ENCODE data around the gene CBX5.
A peak's percentile ranks its signal among the peaks of the same experiment; 100 is the strongest.

The CBX5 gene

GRCh38 chr12:54300732-54301427 is 21.0 kb upstream of the CBX5 start, which contains the start of gene NFE2:
Gene NFE2 (minus strand): TSS chr12:54301015. CDS start chr12:54295248, 5,767 bp downstream.
- H3K4me3 ChIP-seq (ENCODE audit: low read depth, low read length) = peak within 1 kb of the TSS; percentile 36
- TF ChIP-seq, protein P1, sequence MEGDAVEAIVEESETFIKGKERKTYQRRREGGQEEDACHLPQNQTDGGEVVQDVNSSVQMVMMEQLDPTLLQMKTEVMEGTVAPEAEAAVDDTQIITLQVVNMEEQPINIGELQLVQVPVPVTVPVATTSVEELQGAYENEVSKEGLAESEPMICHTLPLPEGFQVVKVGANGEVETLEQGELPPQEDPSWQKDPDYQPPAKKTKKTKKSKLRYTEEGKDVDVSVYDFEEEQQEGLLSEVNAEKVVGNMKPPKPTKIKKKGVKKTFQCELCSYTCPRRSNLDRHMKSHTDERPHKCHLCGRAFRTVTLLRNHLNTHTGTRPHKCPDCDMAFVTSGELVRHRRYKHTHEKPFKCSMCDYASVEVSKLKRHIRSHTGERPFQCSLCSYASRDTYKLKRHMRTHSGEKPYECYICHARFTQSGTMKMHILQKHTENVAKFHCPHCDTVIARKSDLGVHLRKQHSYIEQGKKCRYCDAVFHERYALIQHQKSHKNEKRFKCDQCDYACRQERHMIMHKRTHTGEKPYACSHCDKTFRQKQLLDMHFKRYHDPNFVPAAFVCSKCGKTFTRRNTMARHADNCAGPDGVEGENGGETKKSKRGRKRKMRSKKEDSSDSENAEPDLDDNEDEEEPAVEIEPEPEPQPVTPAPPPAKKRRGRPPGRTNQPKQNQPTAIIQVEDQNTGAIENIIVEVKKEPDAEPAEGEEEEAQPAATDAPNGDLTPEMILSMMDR (IDR thresholded peaks at IDR 0.05; ENCODE audit: low read depth, low read length) = no peak
- no peaks in the 10 kb centered on the region for H3K9me3 ChIP-seq
- DNase-seq = peak; percentile 71
- no peaks in the 10 kb centered on the region for H3K36me3 ChIP-seq
- H3K4me1 ChIP-seq = peaks cover 11% of the 10 kb centered on the region
- H3K27me3 ChIP-seq = no peaks in the 10 kb centered on the region

DNA sequence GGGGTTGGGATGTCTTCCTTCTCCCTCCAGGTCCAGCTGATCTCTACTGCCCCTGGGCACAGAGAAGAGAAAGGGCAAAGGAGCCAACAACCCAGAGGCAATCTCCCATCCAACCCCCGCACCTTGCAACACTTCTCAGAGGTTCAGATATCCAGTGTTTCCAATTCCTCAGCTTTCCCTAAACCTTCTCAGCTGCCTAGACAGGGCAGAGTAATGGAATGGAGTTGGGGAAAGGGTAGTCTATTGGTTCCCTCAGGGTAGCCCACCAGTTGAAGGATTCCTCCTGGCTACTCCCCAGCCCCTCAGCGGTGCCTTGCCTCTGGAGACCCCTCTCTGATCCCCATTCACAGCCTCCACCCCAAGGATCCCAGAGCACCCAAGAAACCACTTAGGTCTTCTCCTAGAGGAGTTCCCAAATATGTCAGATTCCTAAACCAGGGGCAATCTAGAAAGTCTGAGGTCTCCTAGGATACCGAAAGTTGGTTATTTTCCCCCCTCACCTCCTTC is 20.4 kb upstream of the CBX5 start:
- Histone ChIP-seq H3K27me3 (no peaks in the 10 kb centered on the region), H3K36me3 (no peaks in the 10 kb centered on the region), H3K4me1 (peaks cover 17% of the 10 kb centered on the region), H3K4me3 (ENCODE audit: low read depth, low read length) (peak overlapping the region; percentile 36; the same call in 1 of the 2 replicates), H3K9me3 (no peaks in the 10 kb centered on the region)
- TF ChIP-seq, protein P1 (IDR thresholded peaks at IDR 0.05; ENCODE audit: low read depth, low read length) = no peak
- no peak for DNase-seq

DNA sequence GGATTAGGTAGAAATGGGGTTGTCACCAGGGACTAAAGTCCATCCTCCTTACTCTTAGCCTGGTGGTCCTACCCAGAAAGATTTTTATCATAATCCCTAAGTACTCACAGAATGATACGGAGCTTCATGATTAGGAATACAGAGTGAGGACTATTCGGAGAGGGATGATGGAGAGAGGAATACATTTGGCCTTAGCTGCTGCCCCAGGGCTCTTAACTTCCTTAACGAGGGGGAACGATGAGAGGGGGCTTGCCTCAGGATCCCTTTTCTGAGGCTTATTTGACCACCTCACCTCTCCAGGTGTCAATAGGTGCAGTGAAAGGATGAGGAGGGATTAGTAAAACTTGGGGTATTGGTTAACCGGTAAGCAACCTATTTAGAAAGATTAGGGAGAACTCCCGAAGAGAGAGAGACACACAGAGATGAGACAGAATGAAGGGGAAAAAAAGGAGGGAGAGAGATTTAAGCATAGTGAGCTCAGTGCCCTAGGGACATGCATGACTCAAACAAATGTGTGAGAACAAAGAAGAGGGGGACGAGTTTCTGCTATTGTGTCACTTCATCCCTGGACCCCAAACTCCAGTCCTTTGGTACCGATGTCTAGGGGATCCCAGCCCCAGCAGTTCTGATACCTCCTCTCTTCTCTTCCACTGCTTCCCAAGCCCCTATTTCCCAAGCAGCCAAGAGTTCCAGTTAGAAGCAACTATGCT is 19.7 kb upstream of the CBX5 start:
- Histone ChIP-seq H3K4me1 (peaks cover 21% of the 10 kb centered on the region), H3K27me3 (no peaks in the 10 kb centered on the region), H3K4me3 (ENCODE audit: low read depth, low read length) (no peak overlapping the region), H3K9me3 (no peaks in the 10 kb centered on the region), H3K36me3 (no peaks in the 10 kb centered on the region)
- no peak for DNase-seq
- TF ChIP-seq, protein P1 (IDR thresholded peaks at IDR 0.05; ENCODE audit: low read depth, low read length) = no peak

DNA sequence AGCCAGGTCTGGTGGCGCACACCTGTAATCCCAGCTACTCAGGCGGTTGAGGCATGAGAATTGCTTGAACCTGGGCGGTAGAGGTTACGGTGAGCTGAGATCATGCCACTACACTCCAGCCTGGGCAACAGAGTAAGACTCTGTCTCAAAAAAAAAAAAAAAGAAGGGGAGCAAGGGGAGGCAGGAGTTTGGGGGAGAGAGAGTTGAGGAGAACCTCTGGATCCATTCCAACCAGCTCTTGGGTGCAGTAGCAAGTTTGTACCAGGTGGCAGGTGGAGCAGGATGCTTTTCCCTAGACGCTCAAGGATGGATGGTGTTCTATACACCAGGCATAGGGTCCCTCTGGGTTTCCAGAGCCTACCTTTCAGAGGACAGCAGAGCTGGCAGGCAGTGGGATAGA is 19.0 kb upstream of the CBX5 start:
- H3K4me3 ChIP-seq (ENCODE audit: low read depth, low read length) = no peak overlapping the region
- TF ChIP-seq, protein P1 (IDR thresholded peaks at IDR 0.05; ENCODE audit: low read depth, low read length) = no peak
- H3K27me3 ChIP-seq = no peaks in the 10 kb centered on the region
- no peaks in the 10 kb centered on the region for H3K36me3 ChIP-seq
- no peaks in the 10 kb centered on the region; the same call in 1 of the 2 replicates for H3K9me3 ChIP-seq
- peaks cover 19% of the 10 kb centered on the region for H3K4me1 ChIP-seq
- DNase-seq = no peak

- TF ChIP-seq, protein P1 (IDR thresholded peaks at IDR 0.05; ENCODE audit: low read depth, low read length) = no peak
- no peaks in the 10 kb centered on the region; the same call in 1 of the 2 replicates for H3K9me3 ChIP-seq
- peaks cover 18% of the 10 kb centered on the region for H3K4me1 ChIP-seq
- no peak overlapping the region for H3K4me3 ChIP-seq (ENCODE audit: low read depth, low read length)
- no peaks in the 10 kb centered on the region for H3K27me3 ChIP-seq
- H3K36me3 ChIP-seq = no peaks in the 10 kb centered on the region; the same call in 1 of the 2 replicates
- DNase-seq = no peak
Observed at GRCh38 chr12:54296393-54297099, 16.6 kb upstream of the CBX5 start.

Data from BE2C (cell line).